ELF-1 (cell line): ENCODE measurements around the gene AP3B1.
A peak's percentile ranks its signal among the peaks of the same experiment; 100 is the strongest.
"Not testable (repeated sequence)": the region's sequence is repeated elsewhere in the genome, so short reads cannot be mapped to it uniquely, and the experiment has no call there.

Source experiments
- DNase-seq: peaks from one replicate; pipeline ENCODE4 v3.0.0-alpha.2; 2016; ENCODE audit warnings: low read depth, low spot score

Gene AP3B1

GRCh38 chr5:78243091-78243490, 51.4 kb downstream of the AP3B1 start:
- DNase-seq = no peak

GRCh38 chr5:78242001-78242400, 52.5 kb downstream of the AP3B1 start:
- DNase-seq = no peak

DNA sequence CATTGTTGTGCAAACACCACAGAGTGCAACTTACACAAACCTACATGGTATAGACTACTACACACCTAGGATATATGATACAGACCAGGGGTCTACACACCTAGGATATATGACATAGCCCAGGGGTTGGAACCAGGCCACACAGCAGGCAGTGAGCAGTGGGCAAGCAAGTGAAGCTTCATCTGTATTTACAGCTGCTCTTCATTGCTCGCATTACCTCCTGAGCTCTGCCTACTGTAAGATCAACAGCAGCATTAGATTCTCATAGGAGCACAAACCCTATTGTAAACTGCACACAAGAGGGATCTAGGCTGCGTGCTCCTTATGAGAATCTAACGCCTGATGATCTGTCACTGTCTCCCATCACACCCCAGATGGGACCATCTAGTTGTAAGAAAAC, 56.6 kb downstream of the AP3B1 start:
- no peak for DNase-seq

GRCh38 chr5:78236046-78236445, 58.5 kb downstream of the AP3B1 start:
- no peak for DNase-seq

- no peak for DNase-seq
Measured at GRCh38 chr5:78235289-78235688, 59.2 kb downstream of the AP3B1 start.

DNA sequence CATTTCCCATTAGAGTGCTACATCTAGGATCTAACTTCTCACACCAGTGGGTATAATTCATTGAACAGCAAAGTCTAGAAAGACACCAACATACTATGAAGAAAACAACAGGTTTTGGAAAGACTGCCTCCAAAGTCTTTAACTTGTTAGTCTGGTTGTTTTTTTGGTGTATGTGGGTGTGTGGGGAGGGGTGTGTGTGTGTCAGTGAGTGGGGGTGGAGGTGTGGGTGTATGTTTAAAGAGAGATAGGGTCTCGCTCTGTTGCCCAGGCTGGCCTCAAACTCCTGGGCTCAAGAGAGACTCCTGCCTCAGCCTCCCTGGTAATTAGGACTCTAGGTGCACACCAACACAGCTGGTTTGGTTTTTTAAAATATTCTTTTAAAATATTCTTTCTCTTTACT, 59.7 kb downstream of the AP3B1 start:
- DNase-seq = no peak

DNA sequence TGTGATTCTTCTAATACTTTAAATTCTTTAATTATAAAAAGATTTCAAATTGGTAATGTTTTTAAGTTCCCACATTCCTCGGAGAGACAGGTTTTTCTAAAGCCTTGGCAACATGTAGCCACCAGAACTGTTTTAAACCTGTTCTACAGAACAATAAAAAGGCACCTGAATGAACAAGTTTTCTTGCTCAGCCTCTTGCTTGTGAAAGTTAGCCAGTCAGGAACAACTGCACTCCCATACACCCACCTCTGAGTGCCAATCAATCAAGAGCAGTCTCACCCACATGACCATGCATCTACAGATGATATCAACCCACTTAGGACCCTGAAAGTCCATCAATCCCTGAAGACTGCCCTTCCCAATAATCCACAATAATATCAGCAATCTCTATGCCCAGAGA, 62.3 kb downstream of the AP3B1 start:
- no peak for DNase-seq

GRCh38 chr5:78224358-78224757, 70.1 kb downstream of the AP3B1 start:
- no peak for DNase-seq

- peak; percentile 30 for DNase-seq
Measured at GRCh38 chr5:78221964-78222451, 72.5 kb downstream of the AP3B1 start.

- DNase-seq = no peak
Measured at GRCh38 chr5:78221467-78221866, 73.0 kb downstream of the AP3B1 start.

- no peak for DNase-seq
Measured at GRCh38 chr5:78215972-78216371, 78.5 kb downstream of the AP3B1 start.

DNA sequence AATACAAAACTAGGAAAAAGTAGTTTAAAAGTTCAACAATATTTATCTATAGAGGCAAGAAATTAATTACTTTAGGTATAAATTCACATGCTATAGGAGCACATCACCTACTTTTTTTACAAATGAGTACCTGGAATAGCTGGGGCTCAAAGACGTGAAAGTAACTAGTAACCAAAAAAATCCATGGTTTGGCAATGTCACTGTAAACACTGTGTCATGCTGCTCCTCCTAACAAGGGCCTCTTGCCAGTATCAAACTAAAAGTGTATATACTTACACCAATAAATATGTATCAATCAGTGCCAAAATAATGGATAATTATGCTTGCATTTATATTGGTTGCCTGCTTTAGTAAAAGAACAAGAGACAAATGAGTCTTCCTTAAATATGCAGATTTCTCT, 78.9 kb downstream of the AP3B1 start:
- DNase-seq = no peak

DNA sequence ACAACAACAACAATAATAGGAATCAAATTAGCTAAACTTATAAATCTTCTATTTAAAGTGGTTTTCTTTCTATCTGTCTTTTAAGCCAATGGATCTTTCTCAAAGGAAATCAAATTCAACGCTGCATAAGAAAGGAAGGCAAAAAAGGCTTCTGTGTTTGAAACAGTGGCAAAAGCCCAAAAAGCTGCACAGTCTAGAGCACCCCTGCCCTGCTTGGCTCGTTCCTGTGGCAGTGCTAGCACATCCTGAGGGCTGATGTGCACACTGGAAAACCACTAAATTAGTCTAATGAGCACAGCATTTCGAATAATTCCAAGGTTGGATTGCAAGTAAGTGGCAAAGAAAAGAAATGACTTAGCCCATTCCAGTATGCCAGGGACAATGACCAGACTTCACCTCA, 80.7 kb downstream of the AP3B1 start:
- DNase-seq = no peak

- DNase-seq = no peak
Measured at GRCh38 chr5:78211052-78211451, 83.4 kb downstream of the AP3B1 start.

- DNase-seq = no peak
Measured at GRCh38 chr5:78204241-78204640, 90.3 kb downstream of the AP3B1 start.

GRCh38 chr5:78203815-78204214, 90.7 kb downstream of the AP3B1 start:
- DNase-seq = no peak

- DNase-seq = no peak
Measured at GRCh38 chr5:78190402-78190801, 104.1 kb downstream of the AP3B1 start.

DNA sequence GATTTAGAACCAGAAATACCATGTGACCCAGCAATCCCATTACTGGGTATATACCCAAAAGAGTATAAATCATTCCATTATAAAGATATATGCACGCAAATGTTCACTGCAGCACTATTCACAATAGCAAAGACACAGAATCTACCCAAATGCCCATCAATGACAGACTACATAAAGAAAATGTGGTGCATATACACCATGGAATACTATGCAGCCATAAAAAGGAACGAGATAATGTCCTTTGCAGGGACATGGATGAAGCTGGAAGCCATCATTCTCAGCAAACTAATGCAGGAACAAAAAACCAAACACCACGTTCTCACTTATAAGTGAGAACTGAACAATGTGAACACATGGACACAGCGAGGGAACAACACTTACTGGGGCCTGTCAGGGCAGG, 105.8 kb downstream of the AP3B1 start:
- DNase-seq = not testable (repeated sequence)

DNA sequence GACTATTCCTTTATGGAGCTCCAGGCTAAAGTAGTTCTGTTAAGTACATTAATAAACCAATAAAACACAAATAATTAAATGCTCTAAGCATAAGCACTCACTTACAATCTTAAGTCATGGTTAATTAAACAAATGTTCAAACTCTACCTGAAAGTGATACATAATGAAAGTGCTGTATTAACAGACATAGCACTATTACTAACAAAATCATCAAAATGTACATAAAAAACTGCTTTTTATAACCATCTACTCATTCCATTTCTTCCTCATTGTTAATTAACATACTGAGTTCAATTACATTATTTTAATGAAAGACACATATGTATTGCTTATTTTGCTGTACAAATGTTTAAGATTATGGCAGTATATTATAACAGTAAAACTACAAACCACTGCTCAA, 107.3 kb downstream of the AP3B1 start:
- DNase-seq = no peak

DNA sequence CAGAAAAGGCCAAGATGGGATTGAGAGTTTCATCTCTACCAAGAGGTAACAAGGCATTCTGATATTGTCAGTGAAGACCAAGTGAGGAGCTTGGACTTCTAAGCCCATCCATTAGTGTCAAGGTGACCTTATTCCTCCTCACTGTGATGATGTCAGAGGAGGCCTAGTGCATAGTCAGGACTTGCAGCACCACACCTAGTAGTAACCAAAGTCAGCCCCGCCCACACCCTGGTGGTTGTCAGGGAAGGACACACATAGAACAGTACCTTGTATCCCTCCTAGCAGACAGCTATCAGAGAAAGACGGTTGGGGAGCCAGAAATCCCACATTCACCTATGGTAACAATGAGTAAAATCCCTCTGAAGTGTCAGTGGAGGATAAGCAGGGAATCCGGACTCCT, 111.7 kb downstream of the AP3B1 start:
- peak; percentile 10 for DNase-seq

DNA sequence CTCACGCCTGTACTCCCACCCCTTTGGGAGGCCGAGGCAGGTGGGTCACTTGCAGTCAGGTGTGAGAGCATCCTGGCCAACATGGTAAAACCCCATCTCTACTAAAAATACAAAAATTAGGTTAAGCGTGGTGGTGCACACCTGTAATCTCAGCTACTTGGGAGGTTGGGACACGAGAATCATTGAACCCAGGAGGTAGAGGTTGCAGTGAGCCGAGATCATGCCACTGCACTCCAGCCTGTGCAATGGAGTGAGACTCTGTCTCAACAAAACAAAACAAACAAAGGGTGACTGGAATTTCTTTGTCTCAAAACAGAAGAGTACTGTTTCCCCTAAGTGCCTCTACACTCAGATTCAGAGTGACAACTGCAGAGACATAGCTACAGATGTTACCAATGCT, 116.1 kb downstream of the AP3B1 start:
- no peak for DNase-seq

GRCh38 chr5:78170335-78170734, 124.2 kb downstream of the AP3B1 start:
- not testable (repeated sequence) for DNase-seq

DNA sequence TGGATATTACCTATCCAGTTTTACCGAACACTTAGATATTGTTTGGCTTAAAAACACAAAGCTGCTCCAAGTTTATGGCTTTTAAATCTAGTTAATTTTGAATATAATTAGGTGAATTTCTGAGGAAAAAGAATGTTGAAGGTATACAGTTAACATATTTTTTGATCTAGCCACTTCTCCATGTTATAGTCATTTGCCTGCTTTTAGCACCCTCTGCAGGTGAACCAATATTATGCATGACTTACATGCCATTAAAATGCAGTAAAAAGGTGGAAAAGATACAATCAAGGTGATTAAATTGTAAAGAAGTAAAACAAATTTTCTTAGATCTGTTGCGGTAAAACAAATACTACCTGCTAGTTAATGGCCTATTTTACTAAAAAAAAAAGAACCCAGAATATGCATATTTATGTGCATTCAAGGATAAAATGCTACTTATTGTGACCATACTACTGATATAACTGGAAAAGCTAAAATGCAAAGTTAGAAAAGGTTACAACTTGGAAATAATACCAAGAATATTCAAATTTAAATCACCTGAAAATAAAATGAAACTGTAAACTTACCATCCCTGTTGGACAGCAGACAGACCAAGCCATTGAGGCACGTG, 132.1 kb downstream of the AP3B1 start:
- DNase-seq = no peak

DNA sequence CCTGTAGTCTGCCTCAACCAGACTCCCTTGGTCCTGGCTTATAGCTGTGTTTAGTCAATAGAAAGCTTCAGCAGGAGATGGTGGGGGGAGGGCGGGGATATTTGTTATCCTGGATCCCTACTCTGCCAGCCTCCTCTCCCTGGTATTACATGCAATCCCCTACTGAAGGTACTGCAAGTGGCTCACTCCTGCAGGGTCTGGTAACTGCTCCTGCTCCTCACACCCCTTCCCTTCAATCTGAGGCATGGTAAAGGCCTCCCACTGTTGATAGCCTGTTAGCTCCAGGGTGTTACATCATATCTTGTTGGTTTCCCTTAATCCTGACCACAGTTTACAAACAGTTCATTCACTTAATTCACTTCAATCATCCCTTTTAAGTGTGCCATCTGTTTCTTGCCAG, 137.5 kb downstream of the AP3B1 start:
- DNase-seq = no peak
